Forelimb muscle (tissue), 1 donor: Measurements from ENCODE around the gene CACNA1C. TPM values are rescaled to one million over a fixed set of nuclear protein-coding genes. Genes with fewer than 3 reads are reported as not detected.
"Not testable (repeated sequence)": the region's sequence is repeated elsewhere in the genome, so short reads cannot be mapped to it uniquely, and the experiment has no call there.

Source experiments
- DNase-seq: peaks from one replicate; pipeline ENCODE4 v3.0.0-alpha.2; 2013; ENCODE audit warnings: low read depth
- polyA plus RNA-seq: library from polyadenylated mRNA; unstranded; fragments of 120-200 nt; gene quantifications from one replicate; pipeline ENCODE4 v1.2.1, GENCODE V29; 2013; ENCODE audit not compliant: insufficient read length

Gene CACNA1C
- polyA plus RNA-seq, 1 donor, result 3.2 TPM

DNA sequence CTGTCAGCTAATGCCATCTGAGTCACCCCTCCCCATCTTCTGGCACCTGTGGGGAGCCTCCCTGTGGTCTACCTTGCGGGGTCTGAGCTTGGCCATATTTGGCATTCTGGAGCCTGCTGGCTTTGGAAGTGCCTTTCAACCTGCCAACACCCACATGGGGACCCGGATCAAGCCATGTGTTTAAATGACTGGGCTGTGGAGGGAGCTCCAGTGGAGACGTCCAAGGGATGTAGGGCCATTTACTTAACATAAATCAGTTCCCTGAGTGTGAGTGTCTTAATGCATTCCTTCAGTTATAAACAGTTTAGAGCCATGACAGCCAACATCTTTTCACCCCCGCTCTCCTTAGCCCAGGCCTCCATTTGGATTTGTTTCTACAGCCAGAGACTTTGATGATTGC, 22.0 kb downstream of the CACNA1C start:
- no peak for DNase-seq

DNA sequence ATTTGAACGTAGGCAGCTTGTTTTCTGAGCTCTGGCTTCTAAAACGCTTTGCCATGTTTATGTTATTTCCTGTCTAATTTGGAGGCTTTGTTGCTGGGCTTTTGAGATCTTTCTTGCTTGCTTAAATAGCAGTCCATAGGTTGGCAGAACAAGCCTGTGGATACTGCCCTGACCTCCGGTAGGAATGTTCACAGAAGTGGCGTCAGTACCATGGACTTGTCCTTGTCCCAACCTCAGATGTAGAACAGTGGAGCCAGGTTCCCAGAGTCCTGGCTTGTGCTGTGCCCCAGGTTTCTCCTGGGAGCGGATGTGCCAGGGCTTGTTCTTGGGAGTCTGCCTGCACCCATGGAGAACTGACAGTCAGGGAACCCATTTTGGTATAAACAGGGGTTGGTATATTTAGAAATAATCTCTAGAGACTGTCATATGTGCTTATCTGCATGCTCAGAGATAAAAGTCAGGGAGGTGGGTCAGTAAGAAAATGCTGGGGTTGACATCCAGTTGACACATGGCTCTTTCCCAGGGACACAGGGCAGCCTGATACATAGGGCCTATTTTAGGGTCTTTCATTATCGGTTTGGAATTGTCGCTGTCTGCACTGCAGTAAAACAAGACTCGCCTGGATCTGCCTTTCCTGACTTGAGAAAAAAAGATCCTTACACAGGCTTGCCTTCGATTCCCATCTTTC, 22.9 kb downstream of the CACNA1C start:
- DNase-seq, result no peak

DNA sequence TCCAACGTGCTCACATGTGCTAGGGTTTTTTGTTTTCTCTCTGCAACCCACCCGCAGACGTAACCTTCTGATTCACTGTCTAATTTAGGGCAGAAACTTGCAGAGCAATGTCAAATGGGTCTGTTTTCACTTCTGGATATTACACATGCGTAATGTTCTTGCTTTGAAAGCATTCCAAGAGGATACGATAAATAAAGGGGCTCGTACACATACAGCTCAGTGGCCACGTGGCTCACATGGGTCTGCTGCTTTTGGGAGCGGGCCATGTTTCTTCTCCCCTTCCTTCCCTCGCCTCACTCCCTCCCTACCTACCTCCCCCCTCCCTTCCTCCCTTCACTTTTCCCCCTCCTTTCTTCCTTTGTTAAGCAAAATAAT, 23.4 kb downstream of the CACNA1C start:
- DNase-seq, result no peak

DNA sequence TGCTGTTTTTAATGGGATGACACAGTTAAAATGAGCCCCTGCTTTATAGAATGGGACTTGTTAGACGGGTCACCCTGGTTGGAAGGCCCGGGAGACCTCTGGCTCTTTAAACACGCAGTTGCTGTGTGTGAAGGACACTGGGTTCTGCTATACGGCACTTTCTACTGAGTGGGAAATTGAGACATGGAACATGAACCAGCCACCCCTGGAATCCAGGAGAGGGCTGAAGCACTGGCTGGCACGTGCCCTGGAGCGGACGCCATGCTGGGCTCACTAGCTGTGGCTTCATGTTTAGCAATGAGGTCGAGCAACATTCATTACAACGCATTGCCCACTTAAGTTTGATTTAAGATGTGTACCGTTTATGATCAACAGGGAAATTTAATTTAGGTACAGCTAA, 23.9 kb downstream of the CACNA1C start:
- no peak for DNase-seq

DNA sequence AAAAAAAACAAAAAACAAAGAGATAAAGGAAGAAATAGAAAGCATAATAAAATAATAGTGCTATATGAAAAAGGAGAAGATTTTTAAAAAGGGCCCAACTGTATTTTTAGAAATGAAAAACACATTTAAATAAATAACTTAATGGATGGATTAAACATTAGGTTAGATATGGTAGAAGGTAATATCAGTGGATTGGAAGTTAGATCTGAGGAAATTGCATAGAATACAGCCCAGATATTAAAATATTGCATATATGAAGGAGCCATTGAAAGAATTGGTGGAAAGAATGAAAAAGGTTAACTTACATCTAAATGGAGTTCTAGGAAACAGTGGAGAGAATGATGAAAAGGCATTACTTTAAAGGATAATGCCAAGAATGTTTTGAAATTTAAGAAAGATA, 27.8 kb downstream of the CACNA1C start:
- DNase-seq, result no peak

DNA sequence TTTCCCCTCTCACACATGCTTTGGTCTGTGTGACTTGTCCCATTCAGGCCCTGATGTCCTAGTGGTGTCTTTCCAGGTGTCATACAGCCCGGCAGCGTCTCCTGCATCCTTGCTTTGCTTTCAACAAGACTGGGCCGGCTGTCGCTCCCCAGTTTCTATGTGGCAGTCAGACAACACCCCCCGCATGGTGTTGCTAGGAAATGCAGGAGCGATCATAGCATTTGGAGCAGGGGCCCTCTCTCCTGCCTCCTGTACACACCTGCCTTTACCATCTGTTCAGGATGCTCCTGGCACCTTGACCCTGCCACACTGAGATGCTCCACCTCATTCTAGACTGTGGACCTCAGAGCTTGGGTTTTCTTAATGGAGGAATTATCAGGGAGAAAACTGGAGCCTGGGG, 29.5 kb downstream of the CACNA1C start:
- no peak for DNase-seq

DNA sequence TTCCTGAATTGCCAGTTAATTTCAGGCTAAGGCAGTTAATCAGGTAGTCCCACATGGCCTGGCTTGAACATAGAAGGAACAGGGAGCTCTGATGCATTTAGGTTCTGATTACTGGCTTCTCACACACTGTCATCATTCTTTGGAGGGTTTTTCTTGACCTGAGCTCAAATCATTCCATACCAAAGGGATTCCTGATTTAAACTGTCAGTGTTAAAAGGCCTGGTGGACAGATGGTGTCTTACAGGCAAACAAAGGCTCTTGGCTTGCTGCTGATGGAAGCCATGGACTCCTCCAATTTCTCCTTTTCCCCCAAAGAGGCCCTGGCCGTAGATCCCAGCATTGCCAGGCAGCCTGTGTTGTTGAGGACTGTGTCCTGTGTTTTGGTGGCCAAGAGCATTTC, 30.2 kb downstream of the CACNA1C start:
- no peak for DNase-seq

DNA sequence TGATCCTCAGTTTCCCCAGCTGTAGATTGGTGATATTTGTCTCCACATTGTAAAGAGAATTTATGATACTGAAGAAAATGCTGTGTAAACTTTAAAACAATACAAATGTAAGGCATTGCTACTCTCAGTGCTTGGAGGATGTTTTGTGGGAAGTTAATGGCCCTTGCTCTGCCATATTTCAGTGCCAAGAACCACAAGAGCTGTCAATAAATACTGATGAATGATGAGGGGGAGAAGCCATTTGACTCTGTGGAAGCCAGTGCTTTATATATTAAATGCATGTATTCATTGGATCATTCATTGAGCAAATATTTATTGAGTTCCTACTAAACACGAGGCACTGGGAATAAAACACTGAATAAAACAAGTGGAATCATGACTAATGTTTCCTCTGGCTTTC, 30.8 kb downstream of the CACNA1C start:
- no peak for DNase-seq

DNA sequence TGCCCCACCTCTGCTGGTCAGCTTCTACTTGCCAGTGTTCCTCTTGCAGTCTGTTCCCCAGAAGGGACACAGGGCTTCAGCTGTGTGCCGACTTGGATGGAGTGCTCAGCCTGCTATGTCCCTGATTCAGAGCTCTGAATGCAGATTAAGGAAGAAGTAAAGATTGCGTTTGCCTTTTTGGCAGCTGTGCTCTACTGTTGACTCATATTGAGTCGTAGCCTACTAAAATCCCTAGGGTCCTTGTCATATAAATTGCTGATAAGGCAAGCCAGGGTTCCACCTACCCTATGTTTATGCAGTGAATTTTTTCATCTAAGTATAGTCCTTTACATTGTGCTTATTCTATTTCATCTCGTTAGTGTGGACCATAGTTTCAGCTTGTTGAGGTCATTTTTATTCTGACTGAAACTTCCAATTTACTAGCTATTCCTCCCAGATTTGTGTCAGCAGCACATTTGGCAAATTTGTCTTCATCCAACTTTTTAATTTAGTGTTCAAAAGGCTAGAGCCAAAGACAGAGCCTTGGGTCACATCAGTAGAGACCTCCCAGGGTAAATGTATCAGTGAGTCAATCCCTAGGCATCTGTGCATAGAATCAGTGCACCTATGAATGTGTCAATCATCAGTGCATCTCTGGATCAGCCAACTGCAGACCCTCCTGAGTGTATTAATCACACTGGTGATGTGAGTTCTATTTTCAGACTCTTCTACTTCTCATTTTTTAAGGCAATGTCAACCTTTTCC, 31.9 kb downstream of the CACNA1C start:
- peak; percentile 55 for DNase-seq

DNA sequence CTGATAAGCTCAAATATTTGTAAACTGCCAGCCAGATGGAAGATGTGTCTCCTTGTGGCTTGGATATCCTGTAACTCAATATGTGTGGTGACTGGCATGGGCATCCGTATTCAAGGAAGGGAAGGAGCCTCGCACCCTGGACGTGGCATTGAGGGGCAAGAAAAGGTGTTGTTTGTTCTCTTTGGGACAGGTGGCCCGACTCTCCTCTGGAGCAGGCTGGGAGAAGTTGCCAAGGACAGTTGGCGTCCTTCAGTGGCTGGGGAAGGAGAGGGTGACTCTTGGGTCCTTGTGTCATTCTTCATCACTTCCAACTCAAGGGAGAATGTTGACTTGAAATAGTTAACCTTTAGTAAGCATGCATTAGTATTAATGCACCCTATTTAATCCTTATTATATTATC, 39.6 kb downstream of the CACNA1C start:
- no peak for DNase-seq

DNA sequence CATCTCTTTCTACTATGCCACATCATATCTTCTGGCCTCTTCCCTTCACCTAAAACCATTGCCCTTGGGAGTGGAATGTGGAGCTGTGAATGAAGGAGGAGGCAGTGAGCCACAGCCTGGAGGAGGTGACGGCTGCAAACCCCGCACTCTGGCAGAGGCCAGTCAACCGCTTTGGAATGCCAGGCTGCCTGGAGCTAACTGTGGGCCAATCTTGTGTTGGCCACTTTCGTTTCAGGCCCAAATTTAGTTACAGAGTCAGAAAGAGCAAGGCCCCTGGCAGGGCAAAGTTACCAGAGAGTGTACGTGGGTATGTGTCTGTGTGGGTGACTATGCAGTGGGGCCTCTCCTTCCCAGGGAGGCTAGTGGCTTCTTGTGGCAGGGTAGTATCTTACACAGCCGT, 40.1 kb downstream of the CACNA1C start:
- no peak for DNase-seq

DNA sequence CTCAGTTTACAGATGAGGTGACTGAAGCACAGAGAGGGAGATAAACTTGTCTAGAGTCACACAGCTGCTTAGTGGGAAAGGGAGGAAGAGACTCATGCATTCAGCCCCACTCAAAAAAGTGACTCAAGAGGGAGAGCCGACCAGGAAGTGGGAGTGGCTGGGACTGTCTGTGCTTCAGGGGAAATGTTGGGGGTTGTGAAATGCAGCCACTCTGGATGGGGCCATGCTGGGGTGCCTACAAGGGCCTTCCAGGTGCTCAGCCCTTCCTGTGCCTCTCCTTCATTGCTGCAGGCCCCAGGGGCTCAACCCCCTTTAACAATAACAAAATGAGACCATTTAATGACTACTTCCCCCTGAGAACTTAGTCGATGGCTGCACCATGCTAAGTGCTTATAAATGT, 41.8 kb downstream of the CACNA1C start:
- no peak for DNase-seq

DNA sequence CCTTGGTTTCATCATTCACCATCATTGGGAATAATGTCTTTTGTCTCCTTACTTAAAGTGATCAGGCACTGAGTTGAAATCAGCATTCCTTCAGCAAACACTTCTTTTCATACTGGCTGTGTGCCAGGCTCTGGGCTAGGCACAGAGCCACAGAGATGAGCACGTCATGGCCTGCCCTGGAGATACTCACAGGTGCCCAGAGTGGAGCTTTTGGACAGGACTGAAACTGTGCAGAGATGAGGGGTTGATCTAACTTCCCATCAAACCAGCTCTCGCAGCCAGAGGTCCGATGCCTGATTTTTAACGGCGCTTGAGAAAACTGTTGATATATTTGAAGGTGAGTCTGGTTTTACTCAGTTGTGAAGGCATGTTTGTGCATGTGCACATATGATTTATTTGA, 43.1 kb downstream of the CACNA1C start:
- DNase-seq, result no peak

DNA sequence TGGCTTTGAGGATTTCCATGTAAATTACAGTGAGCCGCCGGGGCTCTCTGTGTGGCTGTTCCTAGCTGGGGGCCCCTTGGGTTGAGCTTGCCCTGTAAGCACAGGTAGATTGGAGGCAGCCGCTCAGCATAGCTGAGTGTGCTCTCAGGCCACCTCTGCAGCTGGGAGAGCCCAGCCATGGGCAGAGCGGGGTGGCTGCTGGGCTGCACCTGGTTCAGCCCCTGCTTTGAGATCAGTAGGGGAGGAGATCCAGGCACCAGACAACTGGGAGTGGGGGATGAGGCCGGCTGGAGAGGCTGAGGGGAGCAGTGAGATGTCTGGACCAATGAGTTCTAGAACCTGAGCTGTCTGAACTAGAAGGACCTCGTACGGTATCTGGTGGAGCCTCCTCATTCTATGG, 44.8 kb downstream of the CACNA1C start:
- DNase-seq, result no peak

DNA sequence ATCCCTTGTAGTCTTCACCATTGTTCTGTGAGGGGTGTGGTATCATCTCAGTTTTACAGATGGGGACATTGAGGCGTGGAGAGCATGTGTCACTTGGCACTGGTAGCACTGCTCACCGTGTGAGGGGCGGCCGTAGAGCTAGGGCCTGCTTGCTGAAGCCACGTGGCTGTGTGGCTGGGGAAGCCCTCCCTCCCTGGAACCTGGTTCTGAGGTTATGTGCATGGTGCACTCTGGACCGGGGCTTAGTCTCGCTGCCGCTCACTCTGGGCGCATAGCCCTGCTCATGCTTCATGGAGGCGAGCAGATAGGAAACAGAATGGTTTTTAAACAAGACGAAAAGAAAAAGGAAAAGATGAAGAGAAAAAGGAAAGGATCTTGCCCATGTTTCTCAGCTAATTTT, 46.1 kb downstream of the CACNA1C start:
- no peak for DNase-seq

DNA sequence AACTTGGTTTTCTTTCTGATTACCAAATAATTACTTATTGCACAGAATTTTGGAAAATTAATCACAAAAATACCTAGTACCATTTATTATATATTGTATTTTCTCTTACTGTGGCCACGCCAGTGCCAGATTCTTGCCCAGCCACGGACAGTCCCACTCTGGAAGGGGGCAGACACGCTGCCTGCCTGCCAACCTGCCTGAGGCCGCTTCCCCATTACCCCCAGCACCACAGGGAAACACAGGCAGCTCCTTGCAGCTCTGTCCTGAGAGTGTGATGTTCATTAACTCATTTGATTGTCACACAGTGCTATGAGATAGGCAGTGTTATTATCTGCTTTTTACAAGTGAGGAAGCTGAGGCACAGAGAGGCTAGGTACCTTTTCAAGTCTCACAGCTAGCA, 46.8 kb downstream of the CACNA1C start:
- no peak for DNase-seq

DNA sequence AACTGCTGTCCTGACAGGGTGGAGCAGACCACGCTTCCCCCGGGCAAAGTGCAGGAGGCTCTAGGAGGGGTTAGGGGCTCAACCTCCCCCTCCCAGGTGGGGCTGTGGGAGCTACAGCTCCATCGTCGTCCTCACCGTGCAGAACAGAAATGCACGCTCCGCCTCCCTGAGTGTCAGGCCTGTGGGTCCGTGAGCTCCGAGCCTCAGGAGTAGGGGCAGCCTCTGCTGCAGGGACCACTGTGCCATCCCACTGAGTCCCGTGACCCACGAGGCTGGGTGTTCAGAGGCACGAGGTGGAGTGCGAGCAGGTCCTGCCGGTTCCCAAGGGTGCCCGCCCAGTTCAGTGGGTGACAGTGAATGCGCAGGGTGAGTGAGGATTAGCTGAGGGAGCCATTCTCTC, 48.6 kb downstream of the CACNA1C start:
- DNase-seq, result no peak

DNA sequence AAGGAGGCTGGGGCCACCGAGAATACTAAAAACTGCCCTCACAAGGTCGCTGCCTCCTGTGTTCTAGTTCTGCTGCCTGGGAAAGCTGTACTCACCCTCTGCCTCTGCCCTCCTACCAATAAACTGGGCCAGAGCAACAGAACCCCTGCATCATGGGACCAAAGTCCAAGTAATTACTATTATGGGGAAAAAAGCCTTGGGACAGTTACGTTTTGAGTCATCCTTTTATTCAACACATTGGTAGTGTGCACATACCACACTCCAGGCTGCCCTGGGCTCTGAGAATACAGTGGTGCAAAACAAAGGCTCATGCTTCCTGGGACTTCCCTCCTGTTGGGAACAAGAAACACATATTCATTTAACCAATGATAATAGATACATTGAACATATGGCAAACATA, 49.0 kb downstream of the CACNA1C start:
- no peak for DNase-seq

DNA sequence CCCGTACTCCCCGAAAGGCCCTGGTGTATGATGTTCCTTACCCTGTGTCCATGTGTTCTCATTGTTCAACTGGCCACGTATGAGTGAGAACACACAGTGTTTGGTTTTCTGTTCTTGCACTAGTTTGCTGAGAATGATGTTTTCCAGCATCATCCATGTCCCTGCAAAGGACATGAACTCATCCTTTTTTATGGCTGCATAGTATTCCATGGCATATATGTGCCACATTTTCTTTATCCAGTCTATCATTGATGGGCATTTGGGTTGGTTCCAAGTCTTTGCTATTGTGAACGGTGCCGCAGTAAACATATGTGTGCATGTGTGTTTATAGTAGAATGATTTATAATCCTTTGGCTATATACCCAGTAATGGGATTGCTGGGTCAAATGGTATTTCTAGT, 49.9 kb downstream of the CACNA1C start:
- DNase-seq, result not testable (repeated sequence)

DNA sequence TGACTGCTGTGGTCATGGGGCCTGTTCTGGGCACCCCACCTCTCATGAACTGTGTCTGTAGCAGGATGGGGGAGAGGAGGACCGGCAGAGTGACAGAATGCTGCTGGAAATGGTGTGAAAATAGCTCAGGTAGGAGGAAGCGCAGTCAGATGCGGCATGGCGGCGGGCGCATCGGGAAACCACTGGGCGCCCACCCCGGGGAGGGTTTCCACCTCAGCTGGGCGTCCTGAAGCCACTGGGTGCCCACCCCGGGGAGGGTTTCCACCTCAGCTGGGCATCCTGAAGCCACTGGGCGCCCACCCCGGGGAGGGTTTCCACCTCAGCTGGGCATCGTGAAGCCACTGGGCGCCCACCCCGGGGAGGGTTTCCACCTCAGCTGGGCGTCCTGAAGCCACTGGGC, 52.6 kb downstream of the CACNA1C start:
- DNase-seq, result not testable (repeated sequence)

DNA sequence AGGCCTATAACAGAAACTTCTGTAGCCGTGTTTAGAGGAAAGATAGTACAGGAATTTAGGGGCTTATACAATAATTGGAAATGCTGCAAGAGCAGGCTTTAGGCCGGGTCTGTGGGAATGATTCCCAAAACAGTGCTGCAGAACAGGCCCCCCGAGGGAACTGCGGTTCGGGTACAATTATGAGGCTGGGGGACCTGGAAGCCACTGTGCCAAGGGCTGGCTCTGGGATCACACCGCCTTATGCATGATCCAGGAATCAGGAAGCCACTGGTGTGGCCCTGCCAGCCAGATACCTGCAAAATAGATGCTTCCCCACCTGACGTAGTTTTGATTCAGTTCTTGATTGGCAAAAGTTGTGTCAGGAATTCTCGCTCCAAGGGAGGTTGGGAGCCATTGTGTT, 55.4 kb downstream of the CACNA1C start:
- DNase-seq, result no peak

DNA sequence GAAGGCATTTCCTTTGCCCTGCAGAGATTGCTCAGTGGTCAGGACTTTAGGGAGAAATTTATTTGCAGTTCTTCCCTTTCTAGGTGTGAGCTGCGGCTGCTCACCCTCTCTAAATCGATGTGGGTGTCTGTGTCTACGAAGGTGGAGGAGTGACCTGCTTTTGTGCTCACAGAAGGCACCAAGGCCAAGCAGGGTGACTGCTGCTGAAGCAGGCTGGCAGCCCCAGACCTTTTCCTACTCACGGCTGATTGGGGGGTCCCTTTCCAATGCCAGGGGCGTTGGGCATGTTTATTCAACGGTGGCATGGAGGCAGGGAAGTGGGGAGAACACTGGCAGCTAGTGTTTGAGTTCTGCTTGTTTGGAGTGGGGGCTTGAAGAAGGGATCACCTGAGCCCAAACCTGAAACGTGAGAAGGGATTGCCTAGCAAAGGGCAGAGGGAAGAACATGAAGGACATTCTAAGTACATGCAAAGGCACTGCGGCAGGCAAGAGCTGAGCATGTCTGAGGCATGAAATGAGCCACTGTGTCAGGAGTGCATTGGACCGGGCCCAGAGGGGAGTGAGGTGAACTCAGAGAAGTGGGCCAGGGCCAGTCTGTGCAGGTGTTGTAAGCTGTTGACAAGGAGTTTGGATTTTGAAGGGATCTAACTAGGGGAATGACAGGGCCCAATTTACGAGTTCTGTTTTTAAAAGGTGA, 56.3 kb downstream of the CACNA1C start:
- no peak for DNase-seq

DNA sequence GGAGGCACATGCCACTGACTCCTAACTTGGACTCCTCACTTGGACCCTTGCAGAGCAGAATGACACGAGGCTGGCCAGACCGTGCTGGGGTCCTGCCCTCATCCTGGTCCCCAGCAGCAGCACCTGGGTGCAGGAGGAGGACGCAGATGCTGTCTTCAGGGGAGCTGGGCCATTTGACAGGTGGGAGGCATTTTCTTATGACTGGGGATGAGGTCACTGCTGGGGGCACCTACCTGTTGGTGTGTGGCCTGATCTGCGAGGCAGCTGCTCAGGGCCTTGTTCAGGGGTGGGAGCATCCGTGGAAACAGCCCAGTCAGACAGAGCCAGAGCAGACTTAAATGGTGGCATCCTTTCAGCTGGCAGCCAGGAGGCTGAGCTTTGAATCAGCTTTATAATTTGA, 57.3 kb downstream of the CACNA1C start:
- DNase-seq, result no peak
